GM18526 (cell line): Measurements from ENCODE around the gene TPPP3.

Source experiments
- POLR2A ChIP-seq: IDR thresholded peaks from 3 replicates; pipeline ENCODE4 v1.6.1; 2011; ENCODE audit not compliant: insufficient read length; ENCODE audit errors: extremely low read depth

TPPP3 gene

DNA sequence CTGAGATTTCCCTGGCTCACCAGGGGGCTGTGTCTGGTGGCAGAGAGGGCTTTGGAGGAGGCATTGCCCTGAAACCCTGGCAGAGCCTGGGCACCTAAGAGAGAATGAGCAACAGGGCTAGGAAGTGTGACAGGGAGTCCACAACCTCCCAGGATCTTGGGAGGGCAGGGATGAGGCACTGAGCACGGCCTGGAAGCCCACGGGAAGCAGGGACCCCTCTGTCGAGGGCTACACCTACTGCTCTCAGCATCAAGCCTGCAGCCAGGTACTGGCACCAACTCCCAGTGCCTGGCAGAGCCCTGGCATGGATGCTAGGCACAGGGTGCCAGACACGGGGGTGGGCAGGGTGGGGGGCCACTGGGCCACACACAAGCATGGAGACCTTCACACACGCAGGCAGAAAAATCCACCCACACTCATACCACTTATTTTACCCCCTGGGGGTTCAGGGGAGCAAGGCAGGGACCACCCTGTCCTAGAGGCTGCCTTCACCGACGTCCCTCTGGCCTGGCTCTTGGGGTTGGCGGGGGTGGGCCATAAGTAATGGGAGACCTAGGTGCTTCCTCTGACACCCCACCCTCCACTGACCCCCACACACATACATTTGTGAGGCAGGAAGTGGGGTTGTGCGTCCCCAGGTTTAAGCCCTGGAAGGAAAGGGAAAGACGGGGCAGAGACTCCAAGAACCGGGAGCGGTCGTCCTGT lies 36.7 kb upstream of the TPPP3 start:
- TF ChIP-seq POLR2A = no peak

- TF ChIP-seq POLR2A = no peak
Measured at GRCh38 chr16:67429053-67429798, 35.9 kb upstream of the TPPP3 start.

DNA sequence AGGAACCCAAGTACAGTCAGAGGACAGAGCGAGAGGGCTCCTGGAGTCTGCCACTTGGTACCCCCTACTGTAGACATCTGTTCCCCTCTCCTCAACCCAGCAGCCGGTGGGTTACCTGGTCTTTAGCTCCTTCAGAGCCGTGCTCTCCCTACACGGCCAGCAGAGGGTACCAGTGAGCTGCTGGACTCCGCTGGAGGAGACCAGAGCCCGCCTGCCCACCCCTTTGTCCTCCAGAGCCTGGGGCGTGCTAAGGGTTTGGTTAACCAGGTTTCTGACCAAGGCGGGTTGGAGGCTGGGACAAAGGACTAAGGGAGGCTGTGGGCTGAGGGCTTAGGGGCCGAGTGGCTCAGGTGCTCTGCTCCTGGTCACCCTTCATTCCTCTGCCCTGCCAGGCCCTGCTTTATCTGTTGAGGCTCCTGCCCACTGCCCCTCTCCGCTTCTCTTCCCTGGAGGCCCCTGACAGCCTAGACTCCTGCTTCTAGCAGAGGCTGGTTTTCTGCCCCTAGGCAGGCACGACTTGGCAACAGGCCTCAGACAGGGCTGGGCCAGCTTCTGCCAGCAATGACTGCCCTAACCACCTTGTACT lies 34.9 kb upstream of the TPPP3 start:
- no peak for TF ChIP-seq POLR2A

DNA sequence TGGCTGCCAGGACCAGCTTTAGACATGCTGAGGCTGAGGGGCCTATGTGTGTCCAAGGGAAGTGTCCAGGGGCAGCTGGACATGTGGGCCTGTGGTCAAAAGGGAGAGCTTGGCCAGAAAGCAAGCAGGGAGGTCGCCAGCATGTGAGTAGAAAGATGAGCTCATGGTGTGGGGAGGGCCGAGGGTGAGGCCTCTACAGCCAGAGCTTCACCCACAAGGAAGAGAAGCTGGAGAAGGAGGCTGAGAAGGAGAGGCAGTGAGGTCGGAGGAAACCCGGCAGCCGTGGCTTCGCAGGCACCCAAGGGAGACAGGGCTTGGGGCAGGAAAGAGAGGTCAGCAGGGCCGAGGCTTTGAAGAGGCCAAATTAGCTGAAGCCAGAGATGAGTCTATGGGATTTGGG lies 33.7 kb upstream of the TPPP3 start:
- no peak for TF ChIP-seq POLR2A

- no peak for TF ChIP-seq POLR2A
Measured at GRCh38 chr16:67426022-67426421, 32.7 kb upstream of the TPPP3 start.

DNA sequence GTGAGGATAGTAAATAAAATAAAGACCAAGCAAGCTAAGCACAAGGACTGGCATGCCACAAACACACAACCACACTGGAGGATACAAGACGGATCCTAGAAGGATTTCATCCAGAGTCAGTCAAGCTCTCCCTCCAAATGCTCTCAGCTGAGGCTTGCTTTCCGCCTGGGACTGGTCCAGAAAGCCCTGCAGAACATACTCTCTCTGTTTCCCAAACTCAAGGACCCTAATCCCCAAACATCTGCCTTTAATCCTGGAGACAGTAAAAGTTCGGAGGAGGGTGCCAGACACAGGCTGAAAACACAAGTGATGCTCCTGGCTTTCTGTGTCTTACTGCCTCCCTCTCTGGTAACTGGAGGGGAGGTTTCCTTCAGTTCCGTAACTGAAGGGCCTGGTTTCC lies 32.3 kb upstream of the TPPP3 start:
- no peak for TF ChIP-seq POLR2A

- TF ChIP-seq POLR2A = no peak
Measured at GRCh38 chr16:67425061-67425460, 31.8 kb upstream of the TPPP3 start.

GRCh38 chr16:67424261-67424615 lies 30.9 kb upstream of the TPPP3 start:
- no peak for TF ChIP-seq POLR2A

DNA sequence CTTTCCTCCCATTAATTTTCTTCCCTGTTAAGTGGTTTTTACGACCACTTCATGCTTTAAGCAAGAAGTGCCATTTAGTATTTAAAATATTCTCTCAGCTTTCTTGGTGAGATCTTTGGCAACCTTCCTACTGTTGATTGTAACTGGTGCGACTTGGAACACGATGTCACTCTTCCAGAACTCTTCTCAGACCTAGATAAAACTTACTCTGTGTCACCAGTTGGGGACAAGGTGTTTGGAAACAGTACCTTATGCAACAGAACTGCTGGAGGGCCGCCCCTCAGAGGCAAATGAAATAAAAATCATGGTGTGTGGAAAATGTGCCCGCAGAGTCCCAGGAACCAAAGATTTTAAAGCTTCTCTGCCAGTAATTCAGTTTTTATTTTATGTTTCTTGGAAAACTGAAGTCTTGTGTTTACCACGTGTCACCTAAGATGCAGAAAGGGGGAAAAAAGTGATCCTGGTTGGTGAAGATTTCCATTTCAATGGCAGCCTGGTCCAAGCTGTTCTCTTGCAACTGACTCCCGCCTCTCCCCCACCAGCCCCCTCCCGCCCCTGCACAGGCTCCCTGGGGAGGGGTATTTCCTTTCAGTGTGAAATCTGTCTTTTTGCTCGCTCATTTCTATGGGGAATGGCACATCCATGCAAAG lies 30.4 kb upstream of the TPPP3 start:
- no peak for TF ChIP-seq POLR2A

GRCh38 chr16:67423015-67423414 lies 29.7 kb upstream of the TPPP3 start:
- no peak for TF ChIP-seq POLR2A

- TF ChIP-seq POLR2A = no peak
Measured at GRCh38 chr16:67421030-67421429, 27.7 kb upstream of the TPPP3 start.

- TF ChIP-seq POLR2A = no peak
Measured at GRCh38 chr16:67419931-67420330, 26.6 kb upstream of the TPPP3 start.

DNA sequence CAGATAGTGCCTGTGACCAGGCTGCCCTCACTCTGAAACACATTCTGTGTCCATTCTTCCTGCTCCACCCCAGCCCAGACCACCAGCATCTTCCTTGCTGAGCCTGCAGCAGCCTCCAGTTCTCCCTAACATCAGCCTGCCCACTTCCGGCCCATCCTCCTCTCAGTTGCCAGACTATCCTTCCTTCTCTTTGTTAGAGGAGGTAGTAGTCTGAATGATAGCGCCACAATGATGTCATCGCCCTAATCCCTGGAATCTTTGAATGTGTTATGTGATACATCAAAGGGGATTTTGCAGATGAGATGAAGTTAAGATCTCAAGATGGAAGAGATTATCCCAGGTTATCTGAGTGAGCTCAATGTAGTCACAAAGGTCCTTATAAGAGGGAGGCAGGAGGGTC lies 26.2 kb upstream of the TPPP3 start:
- TF ChIP-seq POLR2A = no peak

GRCh38 chr16:67417333-67418061 lies 24.2 kb upstream of the TPPP3 start:
- TF ChIP-seq POLR2A = no peak
